ENCODE measurements around the gene DDA1. TPM values are rescaled to one million over a fixed set of nuclear protein-coding genes. Genes with fewer than 3 reads are reported as not detected.
"Not testable (repeated sequence)": the region's sequence is repeated elsewhere in the genome, so short reads cannot be mapped to it uniquely, and the experiment has no call there.

DDA1 gene
- total and polyA plus RNA-seq, 12 donors = 6.8 to 71.4 (median 41.5) TPM

- H3K27ac ChIP-seq = peak overlapping the region in 1 of 5 donors; percentile 22
- H3K9me3 ChIP-seq (replicated peaks in 1 of 3) = no peaks in the 10 kb centered on the region
- H3K4me3 ChIP-seq = no peak overlapping the region
- DNase-seq = peak in 3 of 7 donors; percentile 37 to 57 (median 46)
- intact Hi-C loops (cut with DNase I) = no loop called here
- H3K27me3 ChIP-seq = no peaks in the 10 kb centered on the region
- 43 to 75% (median 65%) methylated on average over 3 to 7 of the region's 7 CpGs for WGBS, 4 donors
- H3K4me1 ChIP-seq (replicated peaks in 1 of 2) = no peaks in the 10 kb centered on the region
- TF ChIP-seq POLR2A (IDR thresholded peaks at IDR 0.05) (no peak), CTCF (IDR thresholded peaks at IDR 0.05) (no peak)
- H3K36me3 ChIP-seq (replicated peaks in 1 of 2) = no peaks in the 10 kb centered on the region
Measured at GRCh38 chr19:17358395-17358794, 49.0 kb downstream of the DDA1 start.

GRCh38 chr19:17359905-17360800 lies 50.8 kb downstream of the DDA1 start:
- no peak overlapping the region for H3K4me3 ChIP-seq
- H3K27me3 ChIP-seq = no peaks in the 10 kb centered on the region
- H3K9me3 ChIP-seq (replicated peaks in 1 of 3) = no peaks in the 10 kb centered on the region
- H3K36me3 ChIP-seq (replicated peaks in 1 of 2) = no peaks in the 10 kb centered on the region
- no peaks in the 10 kb centered on the region for H3K4me1 ChIP-seq (replicated peaks in 1 of 2)
- no peak for DNase-seq
- intact Hi-C loops (cut with DNase I) = no loop called here
- 76 to 89% (median 81%) methylated on average over 5 to 6 of the region's 6 CpGs for WGBS, 4 donors
- TF ChIP-seq POLR2A (IDR thresholded peaks at IDR 0.05) (no peak), CTCF (IDR thresholded peaks at IDR 0.05) (no peak)
- H3K27ac ChIP-seq = no peak overlapping the region

GRCh38 chr19:17363852-17364605 lies 54.7 kb downstream of the DDA1 start:
- DNase-seq; H3K4me1 ChIP-seq (replicated peaks in 1 of 2); H3K27ac ChIP-seq; H3K27me3 ChIP-seq; H3K36me3 ChIP-seq (replicated peaks in 1 of 2); H3K9me3 ChIP-seq (replicated peaks in 1 of 3); intact Hi-C loops (cut with DNase I); H3K4me3 ChIP-seq: not testable (repeated sequence)
- WGBS, 4 donors = 82 to 92% (median 84%) methylated on average over 20 of the region's 20 CpGs

DNA sequence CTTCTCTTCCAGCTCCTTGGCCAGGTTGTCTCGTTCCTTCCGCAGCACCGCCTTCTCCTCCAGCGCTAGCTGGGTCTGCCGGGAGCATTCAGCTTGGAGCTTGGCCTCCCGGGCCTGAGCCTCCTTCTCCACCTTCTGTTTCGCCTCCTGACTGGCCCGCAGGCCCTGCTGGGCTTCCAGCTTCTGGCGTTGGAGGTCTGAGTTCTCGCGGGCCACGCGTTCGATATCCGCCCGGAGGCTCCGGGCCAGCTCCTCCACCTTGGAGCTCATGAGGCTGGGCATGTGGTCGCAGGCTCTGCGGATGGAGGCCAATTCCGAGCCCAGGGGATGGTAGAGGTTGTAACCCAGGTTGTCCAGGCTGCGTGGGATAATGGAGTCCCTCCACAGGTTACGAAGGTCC lies 56.0 kb downstream of the DDA1 start:
- no peaks in the 10 kb centered on the region for H3K27me3 ChIP-seq
- no peak for DNase-seq
- H3K4me1 ChIP-seq (replicated peaks in 1 of 2) = no peaks in the 10 kb centered on the region
- TF ChIP-seq POLR2A (IDR thresholded peaks at IDR 0.05) (no peak), CTCF (IDR thresholded peaks at IDR 0.05) (no peak)
- H3K36me3 ChIP-seq (replicated peaks in 1 of 2) = no peaks in the 10 kb centered on the region
- no peak overlapping the region for H3K4me3 ChIP-seq
- H3K27ac ChIP-seq = no peak overlapping the region
- WGBS, 4 donors = 91 to 100% (median 93%) methylated on average over 4 to 22 of the region's 22 CpGs
- H3K9me3 ChIP-seq (replicated peaks in 1 of 3) = no peaks in the 10 kb centered on the region
- intact Hi-C loops (cut with DNase I) = no loop called here

All from adrenal gland (tissue), 12 donors.